GM21723 (cell line): ENCODE measurements around the gene CD44.

Experiments used
- ATAC-seq: cut with Tn5 transposase; IDR thresholded peaks from one replicate; pipeline ENCODE4 v1.9.1; 2021; ENCODE audit warnings: mild to moderate bottlenecking, moderate library complexity; ENCODE audit not compliant: unreplicated experiment

CD44 gene

DNA sequence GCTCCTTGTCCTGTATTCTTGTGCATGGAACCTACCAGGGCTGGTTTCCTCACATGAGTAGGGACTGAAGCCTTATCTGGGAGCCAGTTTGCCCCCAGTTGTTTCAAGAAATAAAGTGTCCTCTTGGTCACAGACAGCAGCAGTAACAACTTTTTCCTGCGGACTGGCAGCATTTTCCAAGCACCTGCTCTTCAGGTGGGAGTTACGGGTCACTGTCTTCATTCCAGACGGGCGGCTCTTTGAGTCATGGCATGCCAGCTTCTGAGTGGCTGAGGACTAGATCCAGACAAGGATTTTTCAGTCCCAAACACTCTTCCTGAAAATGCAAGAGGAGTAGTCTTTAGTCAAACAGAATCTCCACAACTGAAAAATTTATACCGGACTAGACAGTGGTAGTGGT lies 2.7 kb upstream of the CD44 start:
- no peak for ATAC-seq

DNA sequence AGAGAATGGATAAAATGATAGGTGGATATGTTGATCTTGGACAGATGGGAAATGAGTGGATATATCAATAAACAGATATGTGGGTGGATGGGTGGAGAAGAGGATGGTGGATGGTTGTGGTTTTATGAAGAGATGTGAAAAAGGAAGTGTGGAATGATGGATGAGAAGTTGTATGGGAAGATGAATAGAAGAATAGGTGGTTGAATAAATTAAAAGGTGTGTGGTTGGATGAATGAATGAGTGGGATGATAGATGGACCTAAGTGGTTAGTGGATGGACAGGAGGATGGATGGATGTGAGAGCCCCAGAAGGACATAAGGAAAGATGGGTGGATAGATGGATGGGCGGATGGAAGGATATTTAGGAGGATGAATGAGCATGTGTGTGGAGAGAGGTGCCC lies 913 bp upstream of the CD44 start:
- no peak for ATAC-seq

DNA sequence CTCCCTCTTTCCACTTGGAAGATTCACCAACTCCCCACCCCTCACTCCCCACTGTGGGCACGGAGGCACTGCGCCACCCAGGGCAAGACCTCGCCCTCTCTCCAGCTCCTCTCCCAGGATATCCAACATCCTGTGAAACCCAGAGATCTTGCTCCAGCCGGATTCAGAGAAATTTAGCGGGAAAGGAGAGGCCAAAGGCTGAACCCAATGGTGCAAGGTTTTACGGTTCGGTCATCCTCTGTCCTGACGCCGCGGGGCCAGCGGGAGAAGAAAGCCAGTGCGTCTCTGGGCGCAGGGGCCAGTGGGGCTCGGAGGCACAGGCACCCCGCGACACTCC lies 397 bp upstream of the CD44 start:
- no peak for ATAC-seq

DNA sequence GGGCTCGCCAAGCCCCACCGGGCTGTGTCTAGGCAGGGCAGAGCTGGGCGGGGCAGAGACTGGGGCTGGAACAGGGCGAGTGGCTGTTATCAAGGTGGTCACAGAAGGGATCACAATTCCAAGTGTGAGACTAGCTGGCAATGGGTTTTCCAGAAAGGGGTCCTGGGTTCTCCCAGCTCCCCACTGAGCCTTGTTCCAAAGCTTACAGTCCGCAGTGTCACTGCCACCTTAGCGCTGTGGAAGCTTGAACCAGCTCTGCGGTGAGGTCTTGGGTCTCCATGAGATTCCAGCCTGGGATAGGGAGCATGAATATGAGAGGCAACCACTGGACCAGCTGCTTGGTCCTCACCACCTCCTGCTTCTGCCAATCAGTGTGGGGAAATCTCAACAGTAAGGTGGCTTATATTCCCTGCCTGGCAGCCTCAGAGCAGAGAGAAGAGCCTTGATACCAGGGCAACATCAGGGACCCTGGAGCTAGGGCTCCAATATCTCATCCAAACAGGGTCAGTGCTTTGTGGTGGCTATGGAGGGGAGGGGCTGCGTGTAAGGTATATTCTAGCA lies 831 bp downstream of the CD44 start:
- no peak for ATAC-seq

DNA sequence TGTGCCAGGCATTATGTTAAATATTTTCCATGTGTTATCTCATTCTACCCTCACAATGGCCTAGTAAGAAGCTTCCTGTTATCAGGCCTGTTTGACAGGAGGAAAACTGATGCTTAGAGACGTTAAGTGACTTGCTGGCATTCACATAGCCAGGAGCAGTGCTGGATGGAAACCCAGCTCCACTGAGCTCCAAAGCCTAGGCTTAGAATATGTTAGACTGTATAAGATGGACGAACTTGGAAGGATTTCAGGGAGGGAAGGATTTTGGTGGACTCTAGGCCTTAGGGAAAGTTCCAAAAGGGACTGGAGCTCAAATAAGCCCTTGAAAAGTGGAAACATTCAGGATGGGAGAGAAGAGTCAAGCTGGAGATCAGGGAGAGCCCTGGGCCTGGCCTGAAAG lies 2.1 kb downstream of the CD44 start:
- ATAC-seq = no peak

DNA sequence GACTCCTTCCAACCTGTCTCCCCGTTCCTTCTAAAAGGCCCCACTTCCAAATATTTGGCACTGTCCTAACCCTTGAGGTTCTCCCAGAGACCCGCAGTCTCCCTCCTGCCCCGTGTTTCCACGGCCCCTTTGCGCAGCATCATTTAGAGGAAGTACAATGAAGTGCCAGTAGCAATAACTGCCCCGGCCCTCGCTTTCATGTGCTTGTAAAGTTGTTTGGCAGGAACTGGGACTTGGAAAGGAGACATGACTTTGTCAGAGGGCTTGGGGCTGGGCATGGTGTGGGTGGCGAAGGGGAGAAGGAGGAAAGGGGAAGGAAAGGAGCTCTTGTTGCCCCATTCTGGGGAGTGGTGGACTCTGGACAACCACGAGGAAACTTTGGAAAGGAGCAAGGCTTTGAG lies 2.6 kb downstream of the CD44 start:
- no peak for ATAC-seq

DNA sequence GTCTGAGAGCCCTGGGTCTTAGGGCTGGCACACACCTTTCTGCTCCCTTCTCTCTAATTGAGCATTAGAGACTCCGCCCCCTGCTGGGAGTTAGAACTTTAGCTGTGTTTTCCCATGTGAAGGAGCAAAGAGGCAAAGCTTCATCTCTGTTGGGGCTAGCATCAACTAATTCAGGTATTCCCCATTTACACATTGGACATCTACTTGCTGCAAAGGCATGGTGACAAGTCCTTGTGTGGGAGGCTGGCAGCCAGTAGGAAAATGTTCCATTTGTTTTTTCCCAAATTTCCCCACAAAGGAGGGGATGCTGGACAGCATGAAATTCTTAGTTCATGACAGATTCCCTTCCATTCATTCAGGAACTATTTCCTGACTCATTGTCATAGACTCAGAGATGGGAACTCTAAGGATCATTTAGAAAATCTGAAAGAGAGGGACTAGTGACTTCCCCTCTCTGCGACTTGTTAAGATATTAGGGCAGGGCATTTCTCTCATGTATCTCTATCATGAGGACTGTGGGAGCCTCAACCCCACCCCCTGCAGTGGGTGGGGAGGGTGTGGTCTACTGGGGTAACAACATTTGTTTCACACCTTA lies 3.6 kb downstream of the CD44 start:
- no peak for ATAC-seq

DNA sequence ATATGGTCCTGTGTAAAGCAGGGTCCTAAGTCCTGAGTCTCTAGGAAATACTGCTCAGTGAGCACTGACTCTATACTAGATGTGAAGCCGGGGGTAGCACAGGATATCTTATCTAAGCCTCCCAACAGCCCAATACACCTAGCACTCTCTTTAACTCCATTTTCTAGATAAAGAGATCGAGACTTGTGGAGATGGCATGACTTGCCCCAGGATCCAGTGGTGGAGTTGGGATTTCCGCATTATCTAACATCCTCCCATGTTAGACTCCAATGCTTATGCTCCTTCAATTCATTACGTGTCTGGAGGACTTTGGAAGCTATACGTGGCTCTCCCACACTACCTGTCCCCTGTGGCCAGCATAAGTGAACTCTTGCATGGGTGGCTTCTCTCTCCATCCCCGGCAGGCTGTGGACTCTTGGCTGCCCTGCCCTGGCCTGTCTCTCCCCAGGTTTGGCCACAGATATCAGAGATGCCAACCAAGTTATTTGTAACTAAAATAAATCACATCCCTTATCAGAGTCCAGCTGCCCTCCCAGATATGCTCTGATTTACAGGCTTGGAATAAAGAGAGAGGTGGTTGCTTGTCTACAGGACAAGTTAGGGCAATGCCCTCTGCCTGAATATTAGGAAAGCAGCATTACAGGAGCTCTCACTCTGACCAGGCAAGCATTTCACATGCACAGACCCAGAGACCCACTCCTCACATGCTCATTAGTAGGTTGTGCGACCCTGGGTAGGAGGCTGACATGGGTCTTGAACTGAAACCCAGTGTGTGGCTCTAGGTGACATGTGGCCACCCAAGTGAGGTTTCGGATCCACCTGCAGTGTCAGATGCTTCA lies 4.5 kb downstream of the CD44 start:
- no peak for ATAC-seq

DNA sequence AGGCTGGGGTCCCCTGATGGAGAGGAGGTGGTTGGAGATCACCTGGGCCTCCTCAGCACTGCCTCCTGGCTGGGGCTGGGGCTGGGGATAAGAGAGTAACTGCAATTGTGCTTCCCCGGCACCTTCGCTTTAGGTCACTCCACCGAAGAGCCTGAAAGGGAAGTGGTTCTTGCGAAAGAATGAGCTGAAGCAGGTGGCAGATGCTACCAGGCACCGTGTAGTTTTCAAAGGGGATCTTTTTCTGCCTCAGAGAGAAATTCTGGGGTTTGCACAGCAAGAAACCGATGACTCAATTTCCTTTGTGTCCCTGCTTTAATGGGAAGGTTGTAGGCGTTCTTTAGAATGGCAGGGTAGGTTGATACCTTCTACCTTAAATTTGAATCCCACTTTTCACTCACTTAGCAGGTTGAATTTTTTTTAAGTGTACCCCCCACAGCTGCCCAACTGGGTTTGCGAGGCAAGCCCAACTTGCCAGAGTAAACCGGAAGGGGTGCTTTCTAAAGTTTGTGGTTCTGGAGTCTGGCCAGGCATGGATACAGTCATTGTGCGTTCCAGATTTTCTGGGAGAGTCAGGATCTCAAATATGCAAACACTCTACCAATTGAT lies 5.3 kb downstream of the CD44 start:
- ATAC-seq = peak; percentile 62

DNA sequence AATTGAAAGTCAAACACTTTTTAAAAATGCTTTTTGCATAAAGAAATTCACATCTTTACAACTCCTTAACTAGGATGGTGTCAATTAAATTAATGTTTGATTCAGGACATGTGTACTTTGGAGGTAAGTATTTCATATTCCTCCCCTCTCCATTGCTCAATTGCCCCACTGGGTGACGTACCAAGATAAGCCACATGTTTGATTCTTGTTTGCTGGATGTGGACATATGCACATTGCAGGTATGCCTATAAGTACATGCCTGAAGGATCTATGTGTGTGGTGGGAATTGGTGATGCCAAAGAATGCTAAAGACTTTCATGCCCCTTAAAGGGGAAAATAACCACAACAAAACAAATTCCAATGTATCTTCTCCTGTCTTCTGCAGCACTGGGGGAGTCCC lies 5.8 kb downstream of the CD44 start:
- no peak for ATAC-seq

DNA sequence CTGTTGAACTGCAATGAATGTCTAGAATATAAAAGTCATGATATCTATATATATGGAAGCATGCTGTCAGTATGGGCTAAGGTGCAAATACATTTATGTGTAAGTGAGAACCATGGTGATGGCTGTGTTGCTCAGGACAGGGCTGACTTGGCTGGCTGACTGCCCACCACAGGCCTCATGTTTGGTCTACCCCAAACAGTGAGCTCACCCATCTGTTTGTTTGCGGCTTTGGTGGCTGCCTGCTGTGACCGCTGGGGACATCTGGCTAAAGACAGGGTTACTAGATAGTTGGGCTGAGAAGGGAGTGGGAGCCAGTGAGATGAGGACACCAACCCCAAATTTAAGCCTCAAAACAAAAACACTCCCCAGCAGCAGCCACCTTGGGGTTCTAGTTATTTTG lies 6.3 kb downstream of the CD44 start:
- ATAC-seq = peak; percentile 56

DNA sequence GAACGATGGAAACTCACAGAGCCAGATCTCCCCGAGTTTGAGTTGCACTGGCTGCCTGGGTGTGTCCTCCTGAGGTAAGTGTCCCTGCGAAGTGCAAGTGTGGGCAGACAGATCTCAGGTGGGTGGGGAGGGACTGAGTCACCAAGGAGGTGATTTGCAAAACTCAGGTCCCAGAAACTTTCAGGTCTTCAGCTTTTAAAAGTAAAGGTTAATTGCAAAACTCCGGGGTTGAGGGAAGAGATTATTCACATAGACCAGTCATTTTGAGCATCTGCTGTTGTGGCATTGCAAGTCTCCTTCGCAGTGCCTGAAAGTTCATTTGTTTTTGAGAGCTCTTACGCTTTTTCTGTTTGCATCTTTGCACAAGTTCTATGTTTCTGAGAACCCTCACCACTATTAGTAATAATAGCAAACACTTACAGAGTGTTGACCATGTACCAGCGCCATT lies 7.1 kb downstream of the CD44 start:
- ATAC-seq = peak; percentile 29

DNA sequence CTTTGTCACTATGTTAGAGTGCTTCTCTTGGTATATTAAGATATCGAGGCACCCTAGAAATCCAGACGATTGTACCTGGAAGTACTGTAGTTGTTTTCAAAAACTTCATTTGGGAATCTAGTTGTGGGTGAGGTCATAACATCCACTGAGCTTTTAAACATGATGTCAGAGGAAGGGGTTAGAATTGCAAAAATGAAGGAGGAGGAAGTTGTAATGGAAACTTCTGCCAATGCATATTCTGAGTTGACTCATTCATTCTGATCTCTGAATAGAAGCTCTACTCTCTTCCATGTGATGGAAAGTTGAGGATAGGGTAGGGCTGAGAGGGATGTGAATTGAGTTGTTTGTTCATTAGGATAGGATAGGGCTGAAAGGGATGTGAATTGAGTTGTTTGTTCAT lies 7.7 kb downstream of the CD44 start:
- ATAC-seq = no peak

DNA sequence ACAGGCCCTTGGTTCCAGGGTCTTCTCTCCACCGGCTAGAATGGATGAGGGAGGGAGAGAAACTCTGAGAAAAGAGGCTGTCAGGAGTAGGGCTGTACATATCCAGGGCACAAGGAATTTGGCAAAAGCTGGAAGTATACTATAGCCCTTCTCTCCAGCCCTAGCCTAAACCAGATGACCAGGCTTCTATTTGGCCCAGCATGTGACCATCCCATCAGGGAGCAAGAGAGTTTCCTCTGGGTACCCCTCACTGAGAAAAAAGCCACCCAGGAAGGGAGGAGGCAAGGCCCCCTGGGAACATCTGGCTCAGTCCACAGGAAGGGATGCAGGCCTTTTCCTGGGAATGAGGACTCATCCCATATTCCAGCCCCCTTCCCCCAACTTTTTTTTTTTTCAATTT lies 8.3 kb downstream of the CD44 start:
- no peak for ATAC-seq

DNA sequence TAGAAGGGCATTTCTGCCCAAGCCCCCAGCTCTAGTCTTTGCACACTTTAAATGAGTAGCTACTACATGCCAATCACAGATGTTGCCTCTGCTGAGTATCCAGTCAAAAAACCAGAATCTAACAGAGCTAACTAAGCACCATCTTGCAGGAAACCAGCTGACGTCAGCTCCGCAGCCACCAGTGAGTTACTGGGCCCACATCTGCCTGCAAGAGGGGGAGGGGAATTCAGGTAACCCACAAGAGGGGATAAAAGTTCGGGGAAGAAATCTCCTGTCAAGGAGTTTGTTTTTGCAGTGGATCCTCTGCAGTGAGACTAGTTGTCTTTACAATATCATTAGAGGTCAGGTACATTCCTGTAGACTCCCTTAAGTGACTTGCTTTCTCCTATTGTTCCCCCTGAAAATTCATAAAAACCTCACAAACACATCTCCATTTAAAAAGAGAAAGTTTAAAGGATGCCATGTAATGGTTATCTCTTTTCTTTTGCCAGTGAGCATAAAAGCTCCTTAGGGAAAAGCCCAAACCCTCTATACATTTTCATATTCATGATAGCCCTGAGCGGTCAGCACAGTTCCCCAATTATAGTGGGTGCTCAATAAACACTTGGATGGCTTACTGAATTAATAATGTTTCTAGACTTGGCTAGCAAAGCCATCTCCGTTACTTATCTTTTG lies 9.3 kb downstream of the CD44 start:
- ATAC-seq = no peak

DNA sequence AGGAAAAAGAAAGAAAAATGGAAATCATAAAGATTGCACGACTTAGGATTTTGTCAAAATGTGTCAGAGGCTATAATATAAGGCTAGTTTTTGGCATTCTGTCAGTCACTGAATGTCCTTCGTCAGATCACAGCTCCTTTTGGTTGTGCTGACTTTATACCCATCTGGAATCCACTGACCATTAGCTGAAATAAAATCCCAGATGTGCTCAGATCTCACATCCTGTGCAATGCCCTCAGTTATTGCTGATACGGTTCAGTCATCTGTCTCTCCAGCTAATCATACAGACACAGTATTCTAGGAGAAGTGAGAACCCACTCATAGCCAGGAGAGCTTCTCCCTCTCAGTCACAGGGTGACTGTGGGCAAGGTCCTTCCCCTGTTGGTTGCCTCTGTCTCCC lies 11.5 kb downstream of the CD44 start:
- ATAC-seq = no peak

DNA sequence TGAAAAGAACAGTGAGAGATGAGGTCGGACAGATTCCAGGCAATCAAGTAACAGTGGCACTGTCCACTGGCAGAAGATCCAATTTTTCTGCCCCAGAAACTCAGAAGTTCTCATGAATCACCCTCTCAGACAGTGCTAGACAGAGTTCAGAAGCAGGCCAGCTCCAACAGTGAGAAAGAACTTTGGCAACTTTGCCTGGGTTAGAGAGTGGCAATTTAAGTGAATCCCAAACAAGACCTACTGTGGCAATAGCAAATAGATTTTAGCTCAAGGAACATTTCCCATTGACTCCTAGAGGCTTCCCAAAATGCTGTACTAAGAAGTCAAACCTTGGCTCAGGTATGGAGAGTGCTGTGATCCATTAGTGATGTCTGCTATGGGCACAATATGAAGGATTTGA lies 12.3 kb downstream of the CD44 start:
- no peak for ATAC-seq

DNA sequence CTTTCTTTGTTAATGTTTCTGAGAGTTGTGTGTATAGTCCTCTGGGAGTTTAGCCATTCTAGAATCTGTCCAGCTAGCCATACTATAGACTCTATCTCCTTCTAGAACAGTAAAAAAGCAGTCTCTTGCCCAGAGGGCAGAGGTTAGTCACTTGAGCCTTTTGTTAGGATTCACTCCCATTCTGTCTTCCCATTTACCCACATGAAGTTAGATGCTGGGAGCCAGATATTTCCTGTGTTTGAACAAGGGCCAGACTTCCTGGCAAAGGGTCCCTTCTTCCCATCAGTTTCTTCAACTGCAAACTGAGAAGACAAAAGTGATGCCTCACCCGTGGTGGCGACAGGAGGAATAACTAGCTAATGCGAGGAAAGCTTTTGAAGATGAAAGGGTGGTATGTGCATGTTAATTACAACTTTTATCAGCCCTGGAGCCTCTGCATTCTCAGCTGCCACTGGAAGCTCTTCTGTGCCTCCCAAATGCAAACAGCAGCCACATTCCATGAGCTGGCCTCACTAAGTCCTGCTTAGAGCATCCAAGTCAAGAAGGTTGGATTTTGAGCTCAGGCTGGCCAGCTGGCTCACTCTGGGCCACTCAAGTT lies 12.8 kb downstream of the CD44 start:
- no peak for ATAC-seq

DNA sequence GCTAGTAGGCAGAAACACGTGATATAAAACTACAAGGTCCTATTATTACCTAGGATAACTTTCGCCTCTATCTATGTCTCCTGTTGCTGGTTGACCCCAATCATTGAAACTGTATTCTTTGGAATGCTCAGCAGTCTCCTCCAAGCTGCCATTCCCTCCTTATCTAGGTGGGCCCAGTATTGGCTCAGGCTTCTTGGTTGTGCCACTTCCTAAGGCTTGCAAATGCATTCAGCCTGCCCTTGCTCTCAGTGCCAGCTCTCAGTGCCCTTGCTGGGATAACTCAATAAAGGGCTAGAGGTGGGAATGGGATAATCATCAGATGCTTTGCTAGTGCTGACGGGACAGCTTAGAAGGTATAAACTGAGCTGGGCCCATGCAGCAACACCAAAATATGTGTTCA lies 13.6 kb downstream of the CD44 start:
- no peak for ATAC-seq

DNA sequence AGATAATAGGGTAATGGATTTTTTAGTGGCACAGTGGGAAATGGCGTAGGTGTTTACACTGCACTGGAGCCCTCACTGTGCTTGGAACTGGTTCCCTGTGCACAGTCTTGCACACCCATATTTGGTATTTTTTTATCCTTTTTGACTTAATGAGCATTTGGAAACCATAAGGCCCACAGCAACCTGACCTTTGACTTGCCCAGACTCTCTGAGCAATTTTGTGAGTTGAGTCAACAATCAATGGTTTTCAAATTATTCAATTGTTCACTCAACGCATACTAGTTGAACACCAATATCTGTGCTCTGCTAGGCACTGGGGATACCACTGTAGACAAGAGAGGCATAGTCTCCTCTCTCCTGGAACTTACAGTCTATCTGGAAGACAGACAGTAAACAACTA lies 14.3 kb downstream of the CD44 start:
- ATAC-seq = no peak

DNA sequence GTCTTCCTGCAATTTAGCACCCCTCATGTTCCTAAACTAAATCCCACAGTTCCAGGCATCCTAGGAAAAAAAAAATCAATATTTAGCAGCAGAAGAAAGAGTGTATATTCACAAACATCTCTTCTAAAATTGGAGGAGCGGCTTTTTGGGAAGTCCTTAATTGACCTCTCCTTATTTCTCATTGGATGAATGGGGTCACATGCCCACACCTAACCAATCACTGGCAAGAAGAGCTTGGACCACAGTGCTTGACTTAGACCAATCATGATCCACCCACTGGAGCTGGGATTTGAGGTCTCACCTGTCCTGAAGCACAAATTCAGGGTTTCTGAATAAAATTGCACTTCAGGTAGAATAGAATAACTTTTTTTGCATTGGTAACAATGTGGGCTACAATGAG lies 16.0 kb downstream of the CD44 start:
- ATAC-seq = no peak
